ENCODE data around the gene NUP205. TPM values are rescaled to one million over a fixed set of nuclear protein-coding genes. Genes with fewer than 3 reads are reported as not detected.

NUP205 gene
- total RNA-seq, 1 experiment from 2014 or later = 75.1 TPM

DNA sequence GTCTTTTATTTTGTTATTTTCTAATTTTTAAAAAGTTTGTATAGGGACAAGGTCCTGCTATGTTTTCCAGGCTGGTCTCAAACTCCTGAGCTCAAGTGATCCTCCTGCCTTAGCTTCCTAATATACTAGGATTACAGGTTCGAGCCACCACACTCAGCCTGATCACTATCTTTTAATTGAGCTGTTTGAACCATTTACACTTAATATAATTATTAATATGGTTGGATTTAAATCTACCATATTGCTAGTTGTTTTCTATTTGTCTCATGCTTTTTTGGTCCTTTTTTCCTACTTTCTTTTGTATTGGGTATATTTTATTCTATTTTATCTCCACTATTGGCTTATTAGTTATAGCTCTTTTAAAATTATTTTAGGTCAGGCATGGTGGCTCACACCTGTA, 34.6 kb upstream of the NUP205 start:
- no peaks in the 10 kb centered on the region for H3K4me1 Mint-ChIP-seq (ENCODE audit: low read depth, unreplicated experiment)
- no TSS peak for BruUV-seq (replicated peaks)
- no peak overlapping the region for H3K27ac Mint-ChIP-seq (ENCODE audit: unreplicated experiment)
- no peak for DNase-seq
- TF ChIP-seq CTCF (IDR thresholded peaks at IDR 0.05; ENCODE audit: unreplicated experiment) = no peak
- H3K27me3 Mint-ChIP-seq (ENCODE audit: unreplicated experiment) = no peaks in the 10 kb centered on the region
- no peaks in the 10 kb centered on the region for H3K36me3 Mint-ChIP-seq (ENCODE audit: insufficient read depth, unreplicated experiment)
- CTCF ChIA-PET = interaction anchor here (0.7 to 1.0 kb wide), 2 partner anchors 321 to 426 kb away, joined by 3 to 4 read pairs; no protein-coding TSS in a partner anchor
- H3K4me3 Mint-ChIP-seq (ENCODE audit: low read depth, unreplicated experiment) = no peak overlapping the region
- intact Hi-C loops (cut with micrococcal nuclease; ENCODE audit: unreplicated experiment) = no loop called here
- H3K9me3 Mint-ChIP-seq (ENCODE audit: low read depth, unreplicated experiment) = no peaks in the 10 kb centered on the region

DNA sequence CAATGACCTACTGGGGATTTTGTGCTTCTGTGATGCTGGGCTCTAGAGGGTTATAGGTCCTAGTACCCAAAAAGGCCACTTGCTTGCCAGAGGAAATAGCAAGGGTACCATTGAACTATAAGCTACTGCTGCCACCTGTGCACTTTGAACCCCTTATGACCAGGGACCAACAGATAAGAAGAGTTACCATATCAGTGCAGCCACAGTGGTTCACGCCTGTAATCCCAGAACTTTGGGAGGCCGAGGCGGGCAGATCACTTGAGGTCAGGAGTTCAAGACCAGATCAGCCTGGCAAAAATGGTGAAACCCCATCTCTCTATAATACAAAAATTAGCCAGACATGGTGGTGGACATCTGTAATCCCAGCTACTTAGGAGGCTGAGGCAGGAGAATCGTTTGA, 32.3 kb upstream of the NUP205 start:
- H3K36me3 Mint-ChIP-seq (ENCODE audit: insufficient read depth, unreplicated experiment) = no peaks in the 10 kb centered on the region
- no peaks in the 10 kb centered on the region for H3K9me3 Mint-ChIP-seq (ENCODE audit: low read depth, unreplicated experiment)
- TF ChIP-seq CTCF (IDR thresholded peaks at IDR 0.05; ENCODE audit: unreplicated experiment) = no peak
- peaks cover under 1% of the 10 kb centered on the region for H3K27me3 Mint-ChIP-seq (ENCODE audit: unreplicated experiment)
- no peak for DNase-seq
- intact Hi-C loops (cut with micrococcal nuclease; ENCODE audit: unreplicated experiment) = no loop called here
- no TSS peak for BruUV-seq (replicated peaks)
- H3K27ac Mint-ChIP-seq (ENCODE audit: unreplicated experiment) = no peak overlapping the region
- H3K4me3 Mint-ChIP-seq (ENCODE audit: low read depth, unreplicated experiment) = no peak overlapping the region
- CTCF ChIA-PET = interaction anchor here (0.5 to 0.7 kb wide), 2 partner anchors 10 to 48 kb away, joined by 3 to 4 read pairs; no protein-coding TSS in a partner anchor
- H3K4me1 Mint-ChIP-seq (ENCODE audit: low read depth, unreplicated experiment) = no peaks in the 10 kb centered on the region

GRCh38 chr7:135527025-135527424, 30.7 kb upstream of the NUP205 start:
- H3K36me3 Mint-ChIP-seq (ENCODE audit: insufficient read depth, unreplicated experiment) = no peaks in the 10 kb centered on the region
- no peaks in the 10 kb centered on the region for H3K4me1 Mint-ChIP-seq (ENCODE audit: low read depth, unreplicated experiment)
- CTCF ChIA-PET = no interaction called here
- peaks cover 17% of the 10 kb centered on the region for H3K27me3 Mint-ChIP-seq (ENCODE audit: unreplicated experiment)
- H3K4me3 Mint-ChIP-seq (ENCODE audit: low read depth, unreplicated experiment) = no peak overlapping the region
- intact Hi-C loops (cut with micrococcal nuclease; ENCODE audit: unreplicated experiment) = no loop called here
- H3K27ac Mint-ChIP-seq (ENCODE audit: unreplicated experiment) = no peak overlapping the region
- no peaks in the 10 kb centered on the region for H3K9me3 Mint-ChIP-seq (ENCODE audit: low read depth, unreplicated experiment)
- TF ChIP-seq CTCF (IDR thresholded peaks at IDR 0.05; ENCODE audit: unreplicated experiment) = no peak
- no peak for DNase-seq
- no TSS peak for BruUV-seq (replicated peaks)

DNA sequence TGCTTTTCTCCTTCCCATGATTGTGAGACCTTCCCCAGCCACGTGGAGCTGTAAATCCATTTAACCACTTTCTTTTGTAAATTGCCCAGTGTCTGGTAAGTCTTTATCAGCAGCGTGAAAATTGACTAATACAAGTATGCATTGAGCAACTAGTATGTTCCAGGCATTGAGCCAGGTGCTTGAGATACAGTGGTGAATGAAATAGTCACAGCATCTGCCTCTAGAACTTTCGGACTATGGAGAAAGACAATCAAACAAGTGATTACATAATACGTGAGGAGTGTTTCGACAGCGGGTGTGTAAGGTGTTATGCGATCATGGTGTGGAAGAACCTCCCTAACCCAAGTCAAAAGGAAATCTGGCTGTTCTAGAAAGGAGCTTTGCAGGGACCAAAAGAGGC, 21.6 kb upstream of the NUP205 start:
- DNase-seq = no peak
- H3K27ac Mint-ChIP-seq (ENCODE audit: unreplicated experiment) = no peak overlapping the region
- H3K4me3 Mint-ChIP-seq (ENCODE audit: low read depth, unreplicated experiment) = no peak overlapping the region
- CTCF ChIA-PET = interaction anchor here (0.7 kb wide), 1 partner anchor 11 kb away, joined by 3 read pairs; no protein-coding TSS in a partner anchor
- H3K4me1 Mint-ChIP-seq (ENCODE audit: low read depth, unreplicated experiment) = no peaks in the 10 kb centered on the region
- no peaks in the 10 kb centered on the region for H3K9me3 Mint-ChIP-seq (ENCODE audit: low read depth, unreplicated experiment)
- intact Hi-C loops (cut with micrococcal nuclease; ENCODE audit: unreplicated experiment) = no loop called here
- H3K27me3 Mint-ChIP-seq (ENCODE audit: unreplicated experiment) = peaks cover 12% of the 10 kb centered on the region
- TF ChIP-seq CTCF (IDR thresholded peaks at IDR 0.05; ENCODE audit: unreplicated experiment) = no peak
- BruUV-seq (replicated peaks) = no TSS peak
- H3K36me3 Mint-ChIP-seq (ENCODE audit: insufficient read depth, unreplicated experiment) = no peaks in the 10 kb centered on the region

Measured in Calu3 (cell line).